Neural crest cell (in vitro differentiated cells): ENCODE results near the gene IL22. TPM values are rescaled to one million over a fixed set of nuclear protein-coding genes. Genes with fewer than 3 reads are reported as not detected.

Source experiments
- DNase-seq: peaks from one replicate; pipeline ENCODE4 v3.0.0; 2021; ENCODE audit warnings: low read depth, mixed read lengths, low spot score
- H3K27ac Mint-ChIP-seq: one replicate; pipeline ENCODE4 v1.8.0; 2021; ENCODE audit warnings: mild to moderate bottlenecking, mixed read lengths; ENCODE audit not compliant: unreplicated experiment
- H3K27me3 Mint-ChIP-seq: 2 replicates; pipeline ENCODE4 v1.8.0; 2021; ENCODE audit warnings: low read depth, mild to moderate bottlenecking, mixed read lengths
- H3K36me3 Mint-ChIP-seq: 2 replicates; pipeline ENCODE4 v1.8.0; 2021; ENCODE audit warnings: low read depth, mild to moderate bottlenecking, mixed read lengths
- H3K4me1 Mint-ChIP-seq: 2 replicates; pipeline ENCODE4 v1.8.0; 2021; ENCODE audit warnings: mixed read lengths
- H3K4me3 Mint-ChIP-seq: one replicate; pipeline ENCODE4 v1.8.0; 2021; ENCODE audit warnings: mild to moderate bottlenecking, mixed read lengths
- H3K9me3 Mint-ChIP-seq: 2 replicates; pipeline ENCODE4 v1.8.0; 2021; ENCODE audit warnings: mixed read lengths
- CTCF ChIP-seq: fragments of 200-600 bp; sonication (generic); conservative IDR thresholded peaks from 2 replicates; pipeline ENCODE4 v1.5.0; 2021; ENCODE audit warnings: antibody characterized with exemption, mild to moderate bottlenecking
- total RNA-seq: library from RNA; stranded (reverse); gene quantifications from 2 replicates; pipeline ENCODE4 v1.2.1, GENCODE V29; 2021

IL22 gene
- total RNA-seq, 1 donor from 2014 or later, result not detected

- no peak for DNase-seq
- H3K4me3 Mint-ChIP-seq, result no peak overlapping the region
- H3K4me1 Mint-ChIP-seq, result no peaks in the 10 kb centered on the region
- peaks cover 3% of the 10 kb centered on the region for H3K36me3 Mint-ChIP-seq
- no peak for TF ChIP-seq CTCF
- H3K27ac Mint-ChIP-seq, result no peak overlapping the region
- no peaks in the 10 kb centered on the region for H3K27me3 Mint-ChIP-seq
- H3K9me3 Mint-ChIP-seq, result no peaks in the 10 kb centered on the region
These were observed 38.1 kb upstream of the IL22 start for GRCh38 chr12:68291396-68292036.

DNA sequence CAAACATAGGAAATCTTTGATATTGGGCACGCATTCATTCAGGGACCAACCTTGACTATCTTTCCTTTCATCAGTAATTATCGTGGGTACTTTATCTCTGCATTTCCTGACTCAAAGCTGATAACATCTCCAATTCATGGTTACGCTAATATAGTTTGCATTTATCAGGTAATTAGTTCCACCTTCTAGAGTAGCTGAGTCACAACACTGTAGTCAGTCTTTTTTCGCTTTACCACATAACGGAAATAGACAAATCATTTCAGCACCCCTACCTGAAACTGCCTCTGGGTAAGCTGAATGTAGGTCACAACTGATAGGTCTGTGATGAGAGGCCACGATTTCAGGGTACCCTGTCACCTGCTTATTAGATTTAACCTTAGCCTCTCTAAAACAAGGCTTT lies 36.7 kb upstream of the IL22 start:
- no peaks in the 10 kb centered on the region for H3K9me3 Mint-ChIP-seq
- no peaks in the 10 kb centered on the region for H3K27me3 Mint-ChIP-seq
- H3K4me1 Mint-ChIP-seq, result no peaks in the 10 kb centered on the region
- no peak for DNase-seq
- no peak overlapping the region for H3K27ac Mint-ChIP-seq
- TF ChIP-seq CTCF, result no peak
- H3K36me3 Mint-ChIP-seq, result peaks cover 3% of the 10 kb centered on the region
- no peak overlapping the region for H3K4me3 Mint-ChIP-seq

DNA sequence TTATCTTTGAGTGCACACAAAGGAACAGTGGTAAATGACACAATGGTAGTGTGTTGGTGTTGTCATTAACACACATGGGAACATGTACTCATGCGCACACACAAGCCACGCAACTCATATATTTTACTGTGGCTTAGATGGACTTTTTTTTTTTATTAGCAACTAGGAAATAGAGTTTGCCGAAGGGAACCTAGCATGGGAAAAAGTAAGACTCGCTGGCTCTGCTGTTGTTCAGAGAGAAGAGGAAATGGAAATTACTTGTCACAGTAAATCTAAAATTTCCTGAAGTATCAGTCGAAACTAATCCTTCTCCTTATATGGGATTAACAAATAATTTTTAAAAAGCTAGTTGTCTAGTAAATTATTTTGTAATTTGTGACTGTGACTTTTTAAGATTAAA lies 33.7 kb upstream of the IL22 start:
- Mint-ChIP-seq H3K4me3 (no peak overlapping the region), H3K27me3 (no peaks in the 10 kb centered on the region), H3K4me1 (no peaks in the 10 kb centered on the region), H3K27ac (no peak overlapping the region), H3K9me3 (no peaks in the 10 kb centered on the region), H3K36me3 (no peaks in the 10 kb centered on the region)
- no peak for TF ChIP-seq CTCF
- no peak for DNase-seq

GRCh38 chr12:68286396-68286795 lies 33.0 kb upstream of the IL22 start:
- Mint-ChIP-seq H3K27ac (no peak overlapping the region), H3K4me3 (no peak overlapping the region), H3K27me3 (no peaks in the 10 kb centered on the region), H3K9me3 (no peaks in the 10 kb centered on the region), H3K36me3 (no peaks in the 10 kb centered on the region), H3K4me1 (no peaks in the 10 kb centered on the region)
- no peak for DNase-seq
- TF ChIP-seq CTCF, result no peak

DNA sequence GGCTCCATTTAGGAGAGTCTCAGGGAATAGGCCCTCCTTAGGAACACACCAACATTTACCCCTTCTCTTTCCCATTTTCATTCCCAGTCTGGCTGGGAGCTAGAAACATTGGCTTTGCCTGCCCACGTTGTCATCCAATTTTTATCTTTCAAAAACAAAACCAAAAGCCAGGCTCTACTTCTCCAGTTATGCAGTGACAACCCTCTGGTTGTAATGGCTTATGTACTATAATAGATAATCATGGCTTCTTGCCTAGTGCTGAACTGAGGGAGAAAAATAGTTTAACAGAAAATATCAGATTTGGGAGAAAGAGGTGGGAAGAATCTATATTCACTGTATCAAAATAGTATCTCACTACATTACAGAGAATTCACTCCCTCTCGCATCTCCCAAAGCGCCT lies 32.1 kb upstream of the IL22 start:
- no peak overlapping the region for H3K4me3 Mint-ChIP-seq
- H3K27ac Mint-ChIP-seq, result no peak overlapping the region
- no peaks in the 10 kb centered on the region for H3K4me1 Mint-ChIP-seq
- no peak for DNase-seq
- no peaks in the 10 kb centered on the region for H3K36me3 Mint-ChIP-seq
- H3K27me3 Mint-ChIP-seq, result no peaks in the 10 kb centered on the region
- no peak for TF ChIP-seq CTCF
- H3K9me3 Mint-ChIP-seq, result no peaks in the 10 kb centered on the region
